HepG2 (cell line): ENCODE measurements around the gene ZNF3. TPM values are rescaled to one million over a fixed set of nuclear protein-coding genes. Genes with fewer than 3 reads are reported as not detected.
A peak's percentile ranks its signal among the peaks of the same experiment; 100 is the strongest.

Experiments used
- CENPX ChIP-seq: sonication (generic); formaldehyde crosslinking; IDR thresholded peaks from 2 replicates; pipeline ENCODE4 v1.9.0; 2021; ENCODE audit warnings: mild to moderate bottlenecking, missing genetic modification reagents, moderate library complexity
- CREB1 ChIP-seq, 2 experiments: fragments of 450-650 bp in 1 of 2; IDR thresholded peaks; 2 replicates each; pipeline ENCODE4 v1.6.1; 2016 to 2017; ENCODE audit warnings: control low read depth in 1 of 2, mild to moderate bottlenecking in 1 of 2, missing compliant biosample characterization in 1 of 2, missing genetic modification characterization in 1 of 2
- EZH2 ChIP-seq: conservative IDR thresholded peaks from 2 replicates; pipeline ENCODE4 v1.6.1; 2012; ENCODE audit warnings: mild to moderate bottlenecking, low read depth, low read length, moderate library complexity
- FOSL1 ChIP-seq: sonication (generic); formaldehyde crosslinking; IDR thresholded peaks from 2 replicates; pipeline ENCODE4 v1.9.0; 2021; ENCODE audit warnings: missing genetic modification reagents, borderline replicate concordance
- GZF1 ChIP-seq: sonication (generic); formaldehyde crosslinking; IDR thresholded peaks from 2 replicates; pipeline ENCODE4 v1.5.1; 2020; ENCODE audit warnings: mild to moderate bottlenecking, missing genetic modification reagents
- HIVEP1 ChIP-seq: sonication (generic); formaldehyde crosslinking; IDR thresholded peaks from 2 replicates; pipeline ENCODE4 v1.4.0; 2020; ENCODE audit warnings: mild to moderate bottlenecking, missing genetic modification reagents
- HNRNPH1 ChIP-seq: fragments of 200-400 bp; formaldehyde crosslinking; optimal IDR thresholded peaks from 2 replicates; pipeline ENCODE3; 2017; ENCODE audit warnings: mild to moderate bottlenecking, low read depth, low read length
- HNRNPK ChIP-seq: fragments of 200-400 bp; formaldehyde crosslinking; IDR thresholded peaks from 2 replicates; pipeline ENCODE4 v1.6.1; 2018; ENCODE audit warnings: low read length, low read depth, moderate library complexity, mild to moderate bottlenecking; ENCODE audit not compliant: poor library complexity, severe bottlenecking
- HOXA7 ChIP-seq: sonication (generic); formaldehyde crosslinking; IDR thresholded peaks from 2 replicates; pipeline ENCODE4 v1.8.1; 2022; ENCODE audit warnings: mild to moderate bottlenecking, missing genetic modification reagents, moderate library complexity
- MED13 ChIP-seq: sonication (generic); formaldehyde crosslinking; IDR thresholded peaks from 2 replicates; pipeline ENCODE4 v1.5.0; 2020; ENCODE audit warnings: missing genetic modification reagents
- NCOA1 ChIP-seq: sonication (generic); formaldehyde crosslinking; IDR thresholded peaks from 2 replicates; pipeline ENCODE4 v1.9.0; 2021; ENCODE audit warnings: missing genetic modification reagents
- NFKBIZ ChIP-seq: IDR thresholded peaks from 2 replicates; pipeline ENCODE4 v1.6.1; 2018; ENCODE audit warnings: missing genetic modification reagents, missing compliant biosample characterization
- NR2F1 ChIP-seq, 2 experiments: fragments of 450-650 bp in 1 of 2; formaldehyde crosslinking in 1 of 2; IDR thresholded peaks; 2 replicates each; pipeline versions ENCODE4 v1.5.0 to v1.6.1; 2016 to 2020; ENCODE audit warnings: mild to moderate bottlenecking in 1 of 2, missing compliant biosample characterization in 1 of 2, missing genetic modification reagents in 1 of 2, moderate library complexity in 1 of 2
- PHB2 ChIP-seq: fragments of 450-650 bp; IDR thresholded peaks from 2 replicates; pipeline ENCODE4 v1.6.1; 2018; ENCODE audit not compliant: partially characterized antibody
- POGZ ChIP-seq: sonication (generic); formaldehyde crosslinking; IDR thresholded peaks from 2 replicates; pipeline ENCODE4 v1.4.0; 2020; ENCODE audit warnings: mild to moderate bottlenecking, missing genetic modification reagents
- RFX3 ChIP-seq: IDR thresholded peaks from 2 replicates; pipeline ENCODE4 v1.6.1; 2016; ENCODE audit warnings: missing biosample characterization, missing genetic modification reagents
- SIX1 ChIP-seq: sonication (generic); formaldehyde crosslinking; IDR thresholded peaks from 2 replicates; pipeline ENCODE4 v1.4.0; 2020; ENCODE audit warnings: missing genetic modification reagents, borderline replicate concordance
- SMAD9 ChIP-seq: sonication (generic); formaldehyde crosslinking; IDR thresholded peaks from 2 replicates; pipeline ENCODE4 v1.5.1; 2020; ENCODE audit warnings: mild to moderate bottlenecking, missing genetic modification reagents
- ZBTB1 ChIP-seq: sonication (generic); formaldehyde crosslinking; IDR thresholded peaks from 2 replicates; pipeline ENCODE4 v1.4.0; 2020; ENCODE audit warnings: missing genetic modification reagents, borderline replicate concordance
- ZNF124 ChIP-seq: sonication (generic); formaldehyde crosslinking; IDR thresholded peaks from 2 replicates; pipeline ENCODE4 v1.4.0; 2020; ENCODE audit warnings: missing genetic modification reagents
- ZNF326 ChIP-seq: sonication (generic); formaldehyde crosslinking; IDR thresholded peaks from 2 replicates; pipeline ENCODE4 v1.4.0; 2020; ENCODE audit warnings: missing genetic modification reagents, borderline replicate concordance
- ZNF446 ChIP-seq: sonication (generic); formaldehyde crosslinking; IDR thresholded peaks from 2 replicates; pipeline ENCODE4 v1.5.0; 2020; ENCODE audit warnings: mild to moderate bottlenecking, missing genetic modification reagents
- ZNF543 ChIP-seq: sonication (generic); formaldehyde crosslinking; IDR thresholded peaks from 2 replicates; pipeline ENCODE4 v1.4.0; 2020; ENCODE audit warnings: mild to moderate bottlenecking, missing genetic modification reagents
- ZNF660 ChIP-seq: sonication (generic); formaldehyde crosslinking; IDR thresholded peaks from 2 replicates; pipeline ENCODE4 v1.5.1; 2020; ENCODE audit warnings: mild to moderate bottlenecking, low read depth, missing genetic modification reagents, borderline replicate concordance
- polyA plus RNA-seq, 8 experiments: library from polyadenylated mRNA; depleted of rRNA in 3 of 8; stranded (reverse) in 7 of 8; unstranded in 1 of 8; fragments of >200 nt; fragmentation: Illumina TruSeq in 4 of 8; extraction: Trizol in 4 of 8; gene quantifications; 2 replicates each; pipeline versions ENCODE4 v1.2.1 to v1.2.3, GENCODE V29; 2011 to 2016; ENCODE audit warnings: low read depth in 4 of 8, missing spikeins in 1 of 8, mixed read lengths in 1 of 8; ENCODE audit not compliant: insufficient read depth in 1 of 8
- total RNA-seq, 5 experiments: library from RNA; depleted of rRNA; stranded (reverse); fragments of >200 nt; fragmentation: Illumina TruSeq; extraction: Trizol; gene quantifications; 2 replicates each; pipeline ENCODE4 v1.2.3, GENCODE V29; 2016; ENCODE audit warnings: low read depth in 1 of 5
- TF ChIP-seq, protein P1 (sequence below): conservative IDR thresholded peaks from 2 replicates; pipeline ENCODE4 v1.6.1; 2018; ENCODE audit warnings: missing genetic modification reagents
- TF ChIP-seq, protein P2 (sequence below): sonication (generic); formaldehyde crosslinking; IDR thresholded peaks from 2 replicates; pipeline ENCODE4 v1.5.1; 2020; ENCODE audit warnings: missing genetic modification reagents, mild to moderate bottlenecking, borderline replicate concordance
- TF ChIP-seq, protein P3 (sequence below): sonication (generic); formaldehyde crosslinking; IDR thresholded peaks from 2 replicates; pipeline ENCODE4 v1.8.1; 2023; ENCODE audit warnings: missing genetic modification reagents, mild to moderate bottlenecking, borderline replicate concordance
- TF ChIP-seq, protein P4 (sequence below): sonication (generic); formaldehyde crosslinking; IDR thresholded peaks from 2 replicates; pipeline ENCODE4 v1.8.0; 2022; ENCODE audit warnings: mild to moderate bottlenecking, missing genetic modification reagents, moderate library complexity

ZNF3 gene
- total and polyA plus RNA-seq, 2 of the 13 experiments (the other 11 are each of a cell fraction or from before 2014, with no cell fraction given), result 33.7 to 56.9 TPM

DNA sequence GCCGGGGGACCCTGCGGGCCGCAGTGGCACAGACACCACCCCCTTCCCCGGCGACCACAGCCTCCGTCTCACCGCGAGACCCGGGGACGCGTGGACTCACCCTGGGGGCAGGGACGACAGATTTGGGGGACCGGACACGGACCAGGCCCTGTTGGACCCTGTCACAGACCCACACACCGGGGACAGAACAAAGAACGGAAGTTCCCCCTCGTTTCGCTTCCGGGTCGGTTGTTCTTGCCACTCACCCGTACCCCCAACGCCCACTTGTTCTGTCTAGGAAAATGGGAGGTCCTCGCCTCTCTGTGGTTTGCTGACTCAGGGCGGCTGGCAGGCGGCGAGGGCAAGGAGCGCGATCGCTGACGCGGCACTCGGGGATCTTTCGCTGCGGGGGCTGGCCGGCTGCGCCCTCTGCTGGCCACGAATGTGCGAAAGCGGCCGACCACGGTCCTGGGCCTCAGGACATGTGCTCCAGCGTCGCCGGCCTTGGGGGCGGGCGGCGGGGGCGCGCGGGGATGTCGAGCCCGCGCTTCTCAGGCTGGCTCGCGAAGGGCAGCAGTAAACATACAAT is at the start of gene ZNF3 (continued):
- TF ChIP-seq SIX1 (CRISPR knock-in tag) (peak; percentile 44; the same call in 1 of the 2 replicates), RFX3 (CRISPR knock-in tag) (no peak; the same call in 1 of the 2 replicates), POGZ (CRISPR knock-in tag) (peak; percentile 86), NFKBIZ (CRISPR knock-in tag) (peak; percentile 83), FOSL1 (CRISPR knock-in tag) (no peak), CENPX (CRISPR knock-in tag) (no peak), ZNF326 (no peak), PHB2 (no peak), MED13 (CRISPR knock-in tag) (peak; percentile 36), HIVEP1 (peak; percentile 79), SMAD9 (no peak), HOXA7 (CRISPR knock-in tag) (no peak), CREB1 (IDR thresholded peaks at IDR 0.05) (peak; percentile 85), CREB1 (CRISPR knock-in tag; IDR thresholded peaks at IDR 0.05) (peak; percentile 78), ZNF543 (CRISPR knock-in tag) (peak; percentile 78; the same call in 1 of the 2 replicates), ZNF660 (CRISPR knock-in tag) (no peak), NCOA1 (peak; percentile 85), HNRNPK (peak; percentile 58), ZNF124 (peak; percentile 97), HNRNPH1 (no peak), ZBTB1 (CRISPR knock-in tag) (no peak), NR2F1 (CRISPR knock-in tag; IDR thresholded peaks at IDR 0.05) (peak in 1 of 2 experiments; percentile 31; a peak in 1 of 4 replicates), EZH2 (no peak), GZF1 (CRISPR knock-in tag) (no peak), ZNF446 (CRISPR knock-in tag) (no peak; the same call in 1 of the 2 replicates)
- TF ChIP-seq, protein P1, sequence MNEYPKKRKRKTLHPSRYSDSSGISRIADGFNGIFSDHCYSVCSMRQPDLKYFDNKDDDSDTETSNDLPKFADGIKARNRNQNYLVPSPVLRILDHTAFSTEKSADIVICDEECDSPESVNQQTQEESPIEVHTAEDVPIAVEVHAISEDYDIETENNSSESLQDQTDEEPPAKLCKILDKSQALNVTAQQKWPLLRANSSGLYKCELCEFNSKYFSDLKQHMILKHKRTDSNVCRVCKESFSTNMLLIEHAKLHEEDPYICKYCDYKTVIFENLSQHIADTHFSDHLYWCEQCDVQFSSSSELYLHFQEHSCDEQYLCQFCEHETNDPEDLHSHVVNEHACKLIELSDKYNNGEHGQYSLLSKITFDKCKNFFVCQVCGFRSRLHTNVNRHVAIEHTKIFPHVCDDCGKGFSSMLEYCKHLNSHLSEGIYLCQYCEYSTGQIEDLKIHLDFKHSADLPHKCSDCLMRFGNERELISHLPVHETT (CRISPR knock-in tag), result peak; percentile 98
- TF ChIP-seq, protein P2, sequence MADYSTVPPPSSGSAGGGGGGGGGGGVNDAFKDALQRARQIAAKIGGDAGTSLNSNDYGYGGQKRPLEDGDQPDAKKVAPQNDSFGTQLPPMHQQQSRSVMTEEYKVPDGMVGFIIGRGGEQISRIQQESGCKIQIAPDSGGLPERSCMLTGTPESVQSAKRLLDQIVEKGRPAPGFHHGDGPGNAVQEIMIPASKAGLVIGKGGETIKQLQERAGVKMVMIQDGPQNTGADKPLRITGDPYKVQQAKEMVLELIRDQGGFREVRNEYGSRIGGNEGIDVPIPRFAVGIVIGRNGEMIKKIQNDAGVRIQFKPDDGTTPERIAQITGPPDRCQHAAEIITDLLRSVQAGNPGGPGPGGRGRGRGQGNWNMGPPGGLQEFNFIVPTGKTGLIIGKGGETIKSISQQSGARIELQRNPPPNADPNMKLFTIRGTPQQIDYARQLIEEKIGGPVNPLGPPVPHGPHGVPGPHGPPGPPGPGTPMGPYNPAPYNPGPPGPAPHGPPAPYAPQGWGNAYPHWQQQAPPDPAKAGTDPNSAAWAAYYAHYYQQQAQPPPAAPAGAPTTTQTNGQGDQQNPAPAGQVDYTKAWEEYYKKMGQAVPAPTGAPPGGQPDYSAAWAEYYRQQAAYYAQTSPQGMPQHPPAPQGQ (CRISPR knock-in tag), result peak; percentile 96; the same call in 1 of the 2 replicates
- TF ChIP-seq, protein P3, sequence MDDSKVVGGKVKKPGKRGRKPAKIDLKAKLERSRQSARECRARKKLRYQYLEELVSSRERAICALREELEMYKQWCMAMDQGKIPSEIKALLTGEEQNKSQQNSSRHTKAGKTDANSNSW, result no peak
- TF ChIP-seq, protein P4, sequence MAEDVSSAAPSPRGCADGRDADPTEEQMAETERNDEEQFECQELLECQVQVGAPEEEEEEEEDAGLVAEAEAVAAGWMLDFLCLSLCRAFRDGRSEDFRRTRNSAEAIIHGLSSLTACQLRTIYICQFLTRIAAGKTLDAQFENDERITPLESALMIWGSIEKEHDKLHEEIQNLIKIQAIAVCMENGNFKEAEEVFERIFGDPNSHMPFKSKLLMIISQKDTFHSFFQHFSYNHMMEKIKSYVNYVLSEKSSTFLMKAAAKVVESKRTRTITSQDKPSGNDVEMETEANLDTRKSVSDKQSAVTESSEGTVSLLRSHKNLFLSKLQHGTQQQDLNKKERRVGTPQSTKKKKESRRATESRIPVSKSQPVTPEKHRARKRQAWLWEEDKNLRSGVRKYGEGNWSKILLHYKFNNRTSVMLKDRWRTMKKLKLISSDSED (CRISPR knock-in tag), result no peak
